ENCODE data around the gene AFF3.
"Not testable (repeated sequence)": the region's sequence is repeated elsewhere in the genome, so short reads cannot be mapped to it uniquely, and the experiment has no call there.

Gene AFF3

GRCh38 chr2:99948010-99948409 is 194.4 kb downstream of the AFF3 start:
- H3K9me3 ChIP-seq (replicated peaks; ENCODE audit: insufficient read depth, low read length), result no peaks in the 10 kb centered on the region
- H4K20me1 ChIP-seq (ENCODE audit: insufficient read depth, low read length), result no peaks in the 10 kb centered on the region
- no peaks in the 10 kb centered on the region for H3K9me2 ChIP-seq (replicated peaks; ENCODE audit: insufficient read depth, low read length)
- no peak overlapping the region for H3K4me3 ChIP-seq (ENCODE audit: low read length)
- no peak overlapping the region for H2AFZ ChIP-seq (ENCODE audit: low read length)
- no peak overlapping the region for H3K27ac ChIP-seq (ENCODE audit: low read length)
- no peaks in the 10 kb centered on the region for H3K4me1 ChIP-seq (ENCODE audit: low read length)
- no peaks in the 10 kb centered on the region for H3F3A ChIP-seq (ENCODE audit: insufficient read depth, low read length)
- no peak for DNase-seq
- no peaks in the 10 kb centered on the region for H3K79me2 ChIP-seq (ENCODE audit: low read length)
- no peaks in the 10 kb centered on the region for H3K36me3 ChIP-seq (replicated peaks; ENCODE audit: insufficient read depth, low read length)
- H3K27me3 ChIP-seq (replicated peaks; ENCODE audit: insufficient read depth, low read length), result no peaks in the 10 kb centered on the region
- no peak overlapping the region for H3K4me2 ChIP-seq (ENCODE audit: low read depth, low read length)
- H3K9ac ChIP-seq (ENCODE audit: low read length), result no peak overlapping the region
- TF ChIP-seq EZH2 (optimal IDR thresholded peaks at IDR 0.05; ENCODE audit: low read depth, low read length) (no peak), CTCF (IDR thresholded peaks at IDR 0.05; ENCODE audit: low read length) (no peak), EZH2phosphoT487 (IDR thresholded peaks at IDR 0.05; ENCODE audit: low read length) (no peak)

- not testable (repeated sequence) for H2AFZ ChIP-seq (ENCODE audit: low read length); H3K9me2 ChIP-seq (replicated peaks; ENCODE audit: insufficient read depth, low read length); H3K36me3 ChIP-seq (replicated peaks; ENCODE audit: insufficient read depth, low read length); H3K4me3 ChIP-seq (ENCODE audit: low read length); H3K4me1 ChIP-seq (ENCODE audit: low read length); DNase-seq; H3K79me2 ChIP-seq (ENCODE audit: low read length); H3F3A ChIP-seq (ENCODE audit: insufficient read depth, low read length); H3K27ac ChIP-seq (ENCODE audit: low read length); H3K27me3 ChIP-seq (replicated peaks; ENCODE audit: insufficient read depth, low read length); H3K4me2 ChIP-seq (ENCODE audit: low read depth, low read length); H3K9me3 ChIP-seq (replicated peaks; ENCODE audit: insufficient read depth, low read length); H4K20me1 ChIP-seq (ENCODE audit: insufficient read depth, low read length); H3K9ac ChIP-seq (ENCODE audit: low read length)
Measured at GRCh38 chr2:99947366-99947765, 195.0 kb downstream of the AFF3 start.

- H3K27me3 ChIP-seq (replicated peaks; ENCODE audit: insufficient read depth, low read length), result no peaks in the 10 kb centered on the region
- no peak for TF ChIP-seq EZH2phosphoT487 (IDR thresholded peaks at IDR 0.05; ENCODE audit: low read length)
- no peak for TF ChIP-seq EZH2 (optimal IDR thresholded peaks at IDR 0.05; ENCODE audit: low read depth, low read length)
- no peak for TF ChIP-seq CTCF (IDR thresholded peaks at IDR 0.05; ENCODE audit: low read length)
Measured at GRCh38 chr2:99944019-99944418, 198.4 kb downstream of the AFF3 start.

GRCh38 chr2:99942561-99943347 is 199.6 kb downstream of the AFF3 start:
- Histone ChIP-seq H3K4me3 (ENCODE audit: low read length) (no peak overlapping the region), H3K36me3 (replicated peaks; ENCODE audit: insufficient read depth, low read length) (no peaks in the 10 kb centered on the region), H3K27me3 (replicated peaks; ENCODE audit: insufficient read depth, low read length) (no peaks in the 10 kb centered on the region), H2AFZ (ENCODE audit: low read length) (no peak overlapping the region), H3K9me2 (replicated peaks; ENCODE audit: insufficient read depth, low read length) (no peaks in the 10 kb centered on the region), H3K9me3 (replicated peaks; ENCODE audit: insufficient read depth, low read length) (no peaks in the 10 kb centered on the region), H3K4me2 (ENCODE audit: low read depth, low read length) (no peak overlapping the region), H3K27ac (ENCODE audit: low read length) (no peak overlapping the region), H3F3A (ENCODE audit: insufficient read depth, low read length) (no peaks in the 10 kb centered on the region), H3K79me2 (ENCODE audit: low read length) (no peaks in the 10 kb centered on the region), H4K20me1 (ENCODE audit: insufficient read depth, low read length) (no peaks in the 10 kb centered on the region), H3K9ac (ENCODE audit: low read length) (no peak overlapping the region), H3K4me1 (ENCODE audit: low read length) (no peaks in the 10 kb centered on the region)
- TF ChIP-seq EZH2phosphoT487 (IDR thresholded peaks at IDR 0.05; ENCODE audit: low read length) (no peak), EZH2 (optimal IDR thresholded peaks at IDR 0.05; ENCODE audit: low read depth, low read length) (no peak), CTCF (IDR thresholded peaks at IDR 0.05; ENCODE audit: low read length) (no peak)
- no peak for DNase-seq

More at GRCh38 chr2:99944019-99944418, 198.4 kb downstream of the AFF3 start:
- Histone ChIP-seq H3F3A (ENCODE audit: insufficient read depth, low read length) (no peaks in the 10 kb centered on the region), H3K4me1 (ENCODE audit: low read length) (no peaks in the 10 kb centered on the region), H3K9ac (ENCODE audit: low read length) (no peak overlapping the region), H2AFZ (ENCODE audit: low read length) (no peak overlapping the region), H3K4me2 (ENCODE audit: low read depth, low read length) (no peak overlapping the region), H3K9me2 (replicated peaks; ENCODE audit: insufficient read depth, low read length) (no peaks in the 10 kb centered on the region), H3K79me2 (ENCODE audit: low read length) (no peaks in the 10 kb centered on the region), H3K4me3 (ENCODE audit: low read length) (no peak overlapping the region), H4K20me1 (ENCODE audit: insufficient read depth, low read length) (no peaks in the 10 kb centered on the region), H3K9me3 (replicated peaks; ENCODE audit: insufficient read depth, low read length) (no peaks in the 10 kb centered on the region), H3K36me3 (replicated peaks; ENCODE audit: insufficient read depth, low read length) (no peaks in the 10 kb centered on the region), H3K27ac (ENCODE audit: low read length) (no peak overlapping the region)
- DNase-seq, result no peak
